Measurements from ENCODE around the gene MAPRE3. TPM values are rescaled to one million over a fixed set of nuclear protein-coding genes. Genes with fewer than 3 reads are reported as not detected.

Gene MAPRE3
- total RNA-seq, 4 donors from 2014 or later, result 4.2 to 14.9 (median 5.9) TPM

GRCh38 chr2:26927221-26927620 lies 43.2 kb upstream of the MAPRE3 start:
- H3K4me3 ChIP-seq, result no peak overlapping the region
- no peak for DNase-seq
- H3K27ac ChIP-seq, result no peak overlapping the region
- H3K36me3 ChIP-seq, result no peaks in the 10 kb centered on the region
- TF ChIP-seq CTCF (IDR thresholded peaks at IDR 0.05), result no peak
- H3K4me1 ChIP-seq, result no peaks in the 10 kb centered on the region
- H3K27me3 ChIP-seq, result no peaks in the 10 kb centered on the region
- no peaks in the 10 kb centered on the region for H3K9me3 ChIP-seq

GRCh38 chr2:26932974-26933373 lies 37.5 kb upstream of the MAPRE3 start:
- TF ChIP-seq POLR2A (IDR thresholded peaks at IDR 0.05), result no peak
- no peak for TF ChIP-seq CTCF (IDR thresholded peaks at IDR 0.05)
- DNase-seq, result no peak

GRCh38 chr2:26933431-26934334 lies 36.8 kb upstream of the MAPRE3 start:
- no peak for TF ChIP-seq CTCF (IDR thresholded peaks at IDR 0.05)
- no peak for TF ChIP-seq POLR2A (IDR thresholded peaks at IDR 0.05)
- no peaks in the 10 kb centered on the region for H3K9me3 ChIP-seq
- no peaks in the 10 kb centered on the region for H3K27me3 ChIP-seq
- DNase-seq, result no peak
- no peaks in the 10 kb centered on the region for H3K36me3 ChIP-seq
- no peak overlapping the region for H3K27ac ChIP-seq
- H3K4me3 ChIP-seq, result no peak overlapping the region
- no peaks in the 10 kb centered on the region for H3K4me1 ChIP-seq

More at GRCh38 chr2:26932974-26933373, 37.5 kb upstream of the MAPRE3 start:
- Histone ChIP-seq H3K27me3 (no peaks in the 10 kb centered on the region), H3K4me3 (no peak overlapping the region), H3K27ac (no peak overlapping the region), H3K36me3 (no peaks in the 10 kb centered on the region), H3K9me3 (no peaks in the 10 kb centered on the region), H3K4me1 (no peaks in the 10 kb centered on the region)

- no peak for DNase-seq
- H3K27ac ChIP-seq, result no peak overlapping the region
- H3K36me3 ChIP-seq, result no peaks in the 10 kb centered on the region
- no peaks in the 10 kb centered on the region for H3K4me1 ChIP-seq
- no peaks in the 10 kb centered on the region for H3K9me3 ChIP-seq
- H3K4me3 ChIP-seq, result no peak overlapping the region
- no peak for TF ChIP-seq CTCF (IDR thresholded peaks at IDR 0.05)
- TF ChIP-seq POLR2A (IDR thresholded peaks at IDR 0.05), result no peak
- H3K27me3 ChIP-seq, result no peaks in the 10 kb centered on the region
Observed at GRCh38 chr2:26934335-26934724, 36.1 kb upstream of the MAPRE3 start.

- Histone ChIP-seq H3K9me3 (no peaks in the 10 kb centered on the region), H3K27me3 (no peaks in the 10 kb centered on the region), H3K4me1 (no peaks in the 10 kb centered on the region), H3K4me3 (no peak overlapping the region), H3K36me3 (no peaks in the 10 kb centered on the region), H3K27ac (no peak overlapping the region)
- no peak for TF ChIP-seq POLR2A (IDR thresholded peaks at IDR 0.05)
- no peak for TF ChIP-seq CTCF (IDR thresholded peaks at IDR 0.05)
- DNase-seq, result no peak
Observed at GRCh38 chr2:26934985-26935384, 35.5 kb upstream of the MAPRE3 start.

Data from Peyer's patch (tissue), 4 donors.